SKM-1 treated with dmso at 0.1 percent for 144 hours (cell line): ENCODE measurements around the gene SLC6A20.

ENCODE experiments used
- DNase-seq: peaks from one replicate; lab custom pipeline; 2025; ENCODE audit not compliant: unreplicated experiment; lab: John Stamatoyannopoulos, UW

SLC6A20 gene

GRCh38 chr3:45803252-45803935 lies 7.1 kb upstream of the SLC6A20 start:
- no peak for DNase-seq

GRCh38 chr3:45802146-45802545 lies 5.8 kb upstream of the SLC6A20 start:
- no peak for DNase-seq

DNA sequence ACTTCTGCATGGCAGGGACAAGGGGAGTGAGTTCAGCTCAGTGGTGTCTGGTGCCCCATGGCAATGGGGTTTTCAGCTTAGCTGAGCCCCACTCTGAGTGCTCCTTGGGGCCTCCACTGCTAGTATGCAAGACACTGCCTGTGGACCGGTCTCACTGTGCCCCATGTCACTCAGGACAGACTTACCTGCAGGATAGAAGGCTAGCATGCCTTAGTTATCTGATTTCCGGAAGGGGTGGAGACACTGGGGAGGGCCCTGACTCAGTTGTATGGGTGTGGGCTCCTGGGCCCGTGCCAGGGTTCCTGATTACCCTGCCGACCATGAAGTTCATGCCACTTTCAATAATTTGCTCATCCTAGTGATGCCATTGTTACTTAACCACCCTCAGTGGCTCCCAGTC lies 4.3 kb upstream of the SLC6A20 start:
- no peak for DNase-seq

- no peak for DNase-seq
Observed at GRCh38 chr3:45799586-45799985, 3.2 kb upstream of the SLC6A20 start.

DNA sequence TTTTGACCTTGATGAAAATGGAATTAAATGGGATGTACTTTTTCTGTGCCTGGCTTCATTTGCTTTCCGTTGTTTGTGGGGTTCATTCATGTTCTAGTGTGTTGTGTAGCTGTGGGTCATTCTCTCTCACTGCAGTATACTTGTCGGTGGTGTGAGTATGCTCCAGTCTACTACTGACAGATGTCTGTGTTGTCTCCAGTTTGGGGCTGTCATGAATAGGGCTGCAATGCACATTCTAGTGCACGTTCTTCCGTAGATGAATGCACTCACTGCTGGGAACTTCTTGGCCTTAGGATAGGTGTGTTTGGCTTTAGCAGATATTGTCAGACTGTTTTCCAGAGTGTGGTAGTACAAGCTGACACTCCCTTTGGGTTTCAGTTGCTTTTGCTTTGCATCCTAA lies 1.7 kb upstream of the SLC6A20 start:
- DNase-seq = no peak

- DNase-seq = no peak
Observed at GRCh38 chr3:45796902-45797637, 734 bp upstream of the SLC6A20 start.

- DNase-seq = no peak
Observed at GRCh38 chr3:45795509-45795881, 841 bp downstream of the SLC6A20 start.

DNA sequence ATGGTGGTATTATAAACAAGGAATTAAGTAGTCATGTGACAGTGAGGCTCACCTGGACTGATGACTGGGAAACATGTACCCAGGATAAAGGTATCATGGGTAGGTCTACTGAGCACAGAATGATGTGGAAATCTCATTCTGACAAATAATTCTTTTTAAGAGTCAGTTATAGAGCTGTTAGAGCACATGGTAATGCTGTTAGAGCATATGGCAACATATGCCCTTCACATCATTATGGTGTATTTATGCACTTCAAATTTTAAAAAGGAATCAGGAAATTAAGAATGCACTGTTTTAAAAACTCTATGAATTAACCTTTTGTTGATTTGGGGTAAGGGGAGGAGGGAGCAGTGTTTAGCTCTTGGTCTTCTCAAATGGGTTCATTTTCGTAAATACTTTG lies 1.7 kb downstream of the SLC6A20 start:
- no peak for DNase-seq

DNA sequence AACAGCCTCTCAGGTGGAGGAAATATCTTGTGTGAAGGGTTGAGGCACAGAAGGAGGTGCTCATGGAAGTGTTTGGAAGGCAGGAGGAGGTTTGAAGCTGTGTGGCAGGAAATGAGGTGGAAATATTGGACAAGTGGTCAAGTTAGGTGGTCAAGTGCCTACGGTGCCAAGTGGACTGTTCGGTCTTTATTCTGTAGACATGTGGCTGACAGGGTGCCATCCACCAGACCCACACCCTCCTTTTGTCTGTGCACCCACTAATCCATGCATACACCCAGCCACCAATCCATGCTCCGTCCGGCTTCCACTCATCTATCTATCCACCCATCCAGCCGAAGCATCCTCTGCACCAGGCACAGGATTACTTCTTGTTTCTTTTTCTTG lies 2.2 kb downstream of the SLC6A20 start:
- DNase-seq = no peak

DNA sequence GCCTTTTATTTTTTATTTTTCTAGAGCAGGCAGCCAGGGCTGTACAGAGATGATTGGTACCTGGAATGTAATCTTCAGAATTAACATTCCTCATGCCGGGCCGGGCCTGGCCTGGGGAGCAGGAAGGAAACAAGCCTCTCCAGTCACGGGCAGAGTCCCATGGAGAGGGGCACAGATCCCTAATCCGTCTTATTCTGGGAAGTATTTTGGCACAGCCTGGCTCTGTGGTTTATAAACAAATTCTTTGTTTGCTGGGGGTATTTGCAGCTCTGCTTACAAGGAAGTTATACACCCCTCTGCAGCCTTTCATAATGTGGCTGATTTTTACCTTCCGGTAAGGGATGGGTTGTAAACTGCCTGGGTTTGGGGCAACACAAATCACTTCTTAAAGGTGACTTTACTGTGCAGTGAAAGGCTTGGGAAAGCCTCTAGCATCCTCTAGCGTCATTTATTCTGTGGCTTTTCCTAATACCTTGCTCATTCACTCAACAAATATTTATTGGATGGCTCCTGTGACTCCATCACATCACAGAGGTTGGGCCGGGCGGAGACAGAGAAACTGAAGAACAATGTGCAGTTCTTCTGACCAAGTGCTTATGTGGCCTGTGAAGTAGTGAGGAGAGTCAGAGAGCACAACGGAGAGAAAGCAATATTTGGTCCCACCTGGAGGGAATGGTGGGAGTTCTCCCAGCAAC lies 2.7 kb downstream of the SLC6A20 start:
- no peak for DNase-seq

- DNase-seq = no peak
Observed at GRCh38 chr3:45792516-45793172, 3.7 kb downstream of the SLC6A20 start.

DNA sequence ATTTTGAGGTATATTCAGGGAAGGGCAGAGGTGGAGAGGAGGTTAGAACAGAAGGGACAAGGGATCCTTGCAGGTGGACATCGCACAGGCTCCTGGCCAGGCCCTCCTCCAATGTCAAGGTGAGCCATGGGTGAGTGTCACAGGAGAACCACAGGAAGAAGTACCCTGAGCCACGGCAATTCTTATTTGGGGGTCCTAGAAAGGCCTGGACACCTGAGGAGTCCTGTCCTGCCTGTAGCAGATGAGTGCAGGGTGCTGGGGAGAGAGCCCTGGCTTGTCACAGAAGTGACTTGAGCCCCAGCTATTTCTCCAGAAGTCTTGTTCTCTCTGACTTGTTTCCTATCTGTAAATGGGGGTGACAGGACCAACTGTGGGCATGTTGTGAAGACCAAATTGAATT lies 4.3 kb downstream of the SLC6A20 start:
- DNase-seq = no peak

DNA sequence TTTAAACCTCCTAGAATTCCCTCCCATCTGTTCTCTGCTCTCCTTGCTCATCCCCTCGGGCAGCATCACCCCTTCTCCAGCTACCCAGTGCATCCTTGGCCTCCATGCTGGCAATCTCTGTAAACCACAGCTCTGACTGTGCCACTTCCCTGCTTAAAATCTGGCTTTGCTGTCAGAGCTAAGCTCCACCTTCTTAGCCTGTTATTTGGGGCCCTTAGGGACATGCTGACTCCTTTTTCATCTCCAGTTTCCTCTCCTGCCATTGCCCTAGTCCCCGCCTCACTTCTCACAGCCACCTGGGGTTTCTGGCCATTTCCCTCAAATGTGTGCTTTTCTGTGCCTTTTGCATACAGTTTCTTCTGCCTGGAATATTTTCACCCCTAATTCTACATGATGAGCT lies 5.7 kb downstream of the SLC6A20 start:
- no peak for DNase-seq

GRCh38 chr3:45789235-45789812 lies 7.0 kb downstream of the SLC6A20 start:
- no peak for DNase-seq

DNA sequence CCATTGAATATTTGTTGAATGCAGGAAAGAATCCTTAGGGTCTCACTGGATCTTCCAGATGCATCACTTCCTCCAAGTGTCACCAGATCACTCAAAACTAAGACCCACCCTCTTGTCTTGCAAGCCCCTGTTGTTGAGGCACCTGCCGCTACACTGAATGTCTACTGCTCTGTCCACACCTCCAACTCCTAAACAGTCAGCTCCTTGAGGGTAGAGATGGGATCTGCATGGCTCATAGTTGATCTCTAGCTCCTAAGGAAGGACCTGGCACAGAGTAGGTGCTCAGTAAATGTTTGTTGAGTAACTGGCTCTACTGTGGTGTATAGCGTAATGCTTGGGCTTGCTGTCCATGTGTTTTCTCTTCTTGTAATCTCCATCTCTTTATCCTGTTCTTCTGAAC lies 8.8 kb downstream of the SLC6A20 start:
- no peak for DNase-seq

DNA sequence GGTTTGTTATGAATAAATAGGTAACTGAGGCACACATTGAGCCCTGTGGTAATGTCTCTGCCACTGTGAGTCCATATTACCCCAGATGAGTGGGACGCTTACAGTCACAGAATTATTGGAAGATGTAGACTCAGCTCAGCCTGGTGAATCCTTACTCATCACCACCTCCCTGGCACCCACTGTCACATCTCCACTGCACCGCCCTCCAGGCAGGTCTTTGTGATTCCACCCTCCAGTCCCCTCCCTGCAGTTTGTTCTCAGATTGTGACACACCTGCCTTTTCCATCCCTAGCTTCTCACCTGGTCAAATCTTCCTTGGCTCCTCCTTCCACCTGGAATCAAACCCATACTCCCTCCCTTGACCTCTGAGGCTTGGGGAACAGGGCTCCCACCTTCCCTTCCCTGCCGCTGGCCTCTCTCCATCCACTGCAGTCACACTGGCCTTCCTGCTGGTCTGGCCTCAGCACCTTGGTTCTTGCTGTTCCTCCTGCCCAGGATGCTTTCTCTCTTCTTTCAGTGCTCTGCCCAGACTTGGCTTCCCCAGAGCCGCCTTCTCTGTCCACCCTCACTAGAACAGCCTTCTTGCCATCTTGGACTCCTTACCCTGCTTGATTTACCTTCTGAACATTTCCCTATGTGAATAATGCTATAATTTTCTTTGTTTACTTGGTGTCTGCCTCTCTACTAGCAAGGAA lies 9.4 kb downstream of the SLC6A20 start:
- no peak for DNase-seq

- DNase-seq = no peak
Observed at GRCh38 chr3:45785605-45786150, 10.7 kb downstream of the SLC6A20 start.

DNA sequence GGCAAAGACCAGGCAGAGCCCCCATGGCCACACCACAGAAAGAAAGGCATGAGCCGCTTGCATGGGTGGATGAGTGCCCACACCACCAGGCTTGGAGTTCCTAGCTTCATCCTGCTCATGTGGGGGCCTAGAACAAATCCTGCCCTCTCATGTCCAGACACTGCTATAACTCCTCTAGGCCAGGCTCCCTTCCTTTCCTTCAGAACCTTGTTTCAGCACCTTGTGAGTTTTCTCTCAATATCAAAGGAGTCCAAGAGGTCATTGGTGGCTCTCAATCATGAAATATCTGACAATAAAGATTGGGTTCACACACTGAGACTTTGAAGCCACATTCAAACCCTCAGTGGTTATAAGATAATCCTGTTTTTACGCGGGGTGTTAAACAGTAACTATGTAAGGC lies 12.7 kb downstream of the SLC6A20 start:
- no peak for DNase-seq

GRCh38 chr3:45782381-45782780 lies 14.0 kb downstream of the SLC6A20 start:
- no peak for DNase-seq

- no peak for DNase-seq
Observed at GRCh38 chr3:45781841-45782240, 14.5 kb downstream of the SLC6A20 start.

DNA sequence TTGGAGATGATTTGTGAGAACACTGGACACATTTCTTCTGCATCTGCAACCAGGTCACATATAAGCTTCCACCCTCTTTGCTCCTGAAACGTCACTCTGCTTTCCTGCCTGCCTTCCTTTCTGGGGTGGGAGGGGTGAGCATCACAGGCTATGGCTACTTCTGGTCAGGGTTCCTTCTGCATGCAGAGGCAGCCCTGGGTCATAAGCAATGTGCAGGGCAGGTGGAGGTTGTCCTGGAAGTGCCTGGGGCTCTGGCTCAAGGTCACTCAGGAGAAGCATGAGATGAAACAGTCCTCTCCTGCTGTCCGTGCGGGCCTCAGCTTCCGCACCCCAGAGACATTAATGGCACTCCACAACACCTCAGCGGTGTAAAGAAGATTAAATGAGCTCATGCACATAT lies 15.1 kb downstream of the SLC6A20 start:
- DNase-seq = no peak
